WI38 (cell line): Measurements from ENCODE around the gene NKIRAS2.

Source experiments
- H3K4me3 ChIP-seq: 2 replicates; pipeline ENCODE4 v1.5.1; 2011; ENCODE audit warnings: low read depth, mild to moderate bottlenecking, control low read depth, low read length
- CTCF ChIP-seq: IDR thresholded peaks from 2 replicates; pipeline ENCODE4 v1.5.1; 2012; ENCODE audit warnings: low read depth, mild to moderate bottlenecking, control low read depth, low read length

NKIRAS2 gene

GRCh38 chr17:42052346-42052877, 32.5 kb downstream of the NKIRAS2 start:
- TF ChIP-seq CTCF: no peak

GRCh38 chr17:42053731-42054500, 34.0 kb downstream of the NKIRAS2 start:
- H3K4me3 ChIP-seq: no peak overlapping the region
- no peak for TF ChIP-seq CTCF

More at GRCh38 chr17:42052346-42052877, 32.5 kb downstream of the NKIRAS2 start:
- H3K4me3 ChIP-seq: no peak overlapping the region

- H3K4me3 ChIP-seq: no peak overlapping the region
- TF ChIP-seq CTCF: no peak
These were observed 35.1 kb downstream of the NKIRAS2 start for GRCh38 chr17:42055027-42055426.

GRCh38 chr17:42055496-42055895, 35.6 kb downstream of the NKIRAS2 start:
- TF ChIP-seq CTCF: no peak
- no peak overlapping the region for H3K4me3 ChIP-seq

- H3K4me3 ChIP-seq: no peak overlapping the region
- TF ChIP-seq CTCF: no peak
These were observed 36.7 kb downstream of the NKIRAS2 start for GRCh38 chr17:42056635-42057034.

DNA sequence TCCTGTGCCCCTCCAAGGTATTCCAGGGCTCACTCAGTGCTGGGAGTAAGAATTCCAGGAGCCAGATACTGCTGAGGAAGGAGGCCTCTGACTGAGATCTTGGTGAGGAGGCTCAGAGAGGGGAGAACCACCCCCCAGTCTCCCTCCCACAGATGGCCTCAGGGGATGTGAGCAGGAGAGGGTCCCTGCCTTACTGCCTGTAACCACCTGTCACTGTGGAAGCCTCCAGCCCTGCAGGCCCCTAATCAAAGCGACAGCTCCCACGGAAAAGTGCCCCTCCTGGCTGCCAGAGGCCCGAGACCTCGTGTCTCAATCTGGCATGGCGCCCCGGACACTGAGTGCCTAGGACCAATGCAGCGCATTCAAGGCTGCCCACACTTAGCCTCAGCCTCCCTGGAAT, 38.2 kb downstream of the NKIRAS2 start:
- no peak for TF ChIP-seq CTCF
- H3K4me3 ChIP-seq: no peak overlapping the region

- TF ChIP-seq CTCF: no peak
- no peak overlapping the region for H3K4me3 ChIP-seq
These were observed 39.9 kb downstream of the NKIRAS2 start for GRCh38 chr17:42059815-42060214.
